NCI-H1417 (cell line): ENCODE data around the gene ARFGAP2.

Source experiments
- DNase-seq, 3 experiments: peaks; one replicate each; lab custom pipeline; 2025; lab: John Stamatoyannopoulos, UW

Gene ARFGAP2

GRCh38 chr11:47148903-47149531 is 27.7 kb downstream of the ARFGAP2 start:
- DNase-seq: peak in 1 of 3 experiments; percentile 41

- DNase-seq: no peak
Measured at GRCh38 chr11:47148270-47148669, 28.4 kb downstream of the ARFGAP2 start.

GRCh38 chr11:47147681-47148080 is 29.0 kb downstream of the ARFGAP2 start:
- no peak for DNase-seq

GRCh38 chr11:47147250-47147649 is 29.4 kb downstream of the ARFGAP2 start:
- no peak for DNase-seq

GRCh38 chr11:47144541-47144940 is 32.1 kb downstream of the ARFGAP2 start:
- DNase-seq: no peak

- DNase-seq: peak in 2 of 3 experiments; percentile 55 to 75
Measured at GRCh38 chr11:47143322-47143721, 33.4 kb downstream of the ARFGAP2 start.

GRCh38 chr11:47139878-47140277 is 36.8 kb downstream of the ARFGAP2 start:
- DNase-seq: no peak

- DNase-seq: peak in 1 of 3 experiments; percentile 86
Measured at GRCh38 chr11:47137476-47137875, 39.2 kb downstream of the ARFGAP2 start.

- DNase-seq: no peak
Measured at GRCh38 chr11:47136921-47137320, 39.8 kb downstream of the ARFGAP2 start.

- no peak for DNase-seq
Measured at GRCh38 chr11:47136327-47136726, 40.4 kb downstream of the ARFGAP2 start.

GRCh38 chr11:47132981-47133380 is 43.7 kb downstream of the ARFGAP2 start:
- no peak for DNase-seq

GRCh38 chr11:47132490-47132889 is 44.2 kb downstream of the ARFGAP2 start:
- DNase-seq: no peak

GRCh38 chr11:47131136-47131535 is 45.5 kb downstream of the ARFGAP2 start:
- DNase-seq: no peak

- peak; percentile 76 to 95 (median 91) for DNase-seq
Measured at GRCh38 chr11:47130543-47130942, 46.1 kb downstream of the ARFGAP2 start.

- DNase-seq: peak in 2 of 3 experiments; percentile 60 to 87
Measured at GRCh38 chr11:47127213-47127612, 49.5 kb downstream of the ARFGAP2 start.

- DNase-seq: no peak
Measured at GRCh38 chr11:47125083-47125482, 51.6 kb downstream of the ARFGAP2 start.

GRCh38 chr11:47124675-47125074 is 52.0 kb downstream of the ARFGAP2 start:
- no peak for DNase-seq

GRCh38 chr11:47123094-47123493 is 53.6 kb downstream of the ARFGAP2 start:
- DNase-seq: no peak

GRCh38 chr11:47121731-47122130 is 54.9 kb downstream of the ARFGAP2 start:
- no peak for DNase-seq

- no peak for DNase-seq
Measured at GRCh38 chr11:47121056-47121455, 55.6 kb downstream of the ARFGAP2 start.

GRCh38 chr11:47118958-47119688 is 57.6 kb downstream of the ARFGAP2 start:
- peak; percentile 33 to 87 (median 64) for DNase-seq
